HUES64 (cell line): Measurements from ENCODE around the gene OSBPL2.

ENCODE experiments used
- H3K27ac ChIP-seq: 2 replicates; pipeline ENCODE4 v1.7.0; 2013; ENCODE audit warnings: low read depth, low read length, inconsistent platforms
- H3K27me3 ChIP-seq: 2 replicates; pipeline ENCODE4 v1.6.1; 2013; ENCODE audit warnings: mild to moderate bottlenecking, low read length; ENCODE audit not compliant: insufficient read depth
- H3K36me3 ChIP-seq: 2 replicates; pipeline ENCODE4 v1.6.1; 2013; ENCODE audit warnings: mild to moderate bottlenecking, low read length; ENCODE audit not compliant: insufficient read depth
- H3K4me1 ChIP-seq: 2 replicates; pipeline ENCODE4 v1.6.1; 2013; ENCODE audit warnings: mild to moderate bottlenecking, low read length, moderate library complexity; ENCODE audit not compliant: insufficient read depth
- H3K4me3 ChIP-seq: 2 replicates; pipeline ENCODE4 v1.5.1; 2013; ENCODE audit warnings: mild to moderate bottlenecking, low read length, moderate library complexity
- H3K9ac ChIP-seq: 2 replicates; pipeline ENCODE4 v1.6.1; 2013; ENCODE audit warnings: mild to moderate bottlenecking, low read depth, low read length
- H3K9me3 ChIP-seq: 2 replicates; pipeline ENCODE4 v1.6.1; 2013; ENCODE audit warnings: low read depth, low read length; ENCODE audit not compliant: insufficient read depth
- WGBS: fragments of 150-250, 120-280 bp; methylation state at CpG from one replicate; pipeline ENCODE4 v1.1.7; 2013; ENCODE audit warnings: missing lambda C conversion rate; 5-methylcytosine and 5-hydroxymethylcytosine counted together

The OSBPL2 gene

GRCh38 chr20:62277253-62277652 is 38.9 kb downstream of the OSBPL2 start:
- H3K4me1 ChIP-seq, result no peaks in the 10 kb centered on the region
- peaks cover 61% of the 10 kb centered on the region for H3K36me3 ChIP-seq
- H3K27ac ChIP-seq, result no peak overlapping the region
- no peaks in the 10 kb centered on the region for H3K9me3 ChIP-seq
- 87% methylated on average over 13 of the region's 13 CpGs for WGBS
- no peaks in the 10 kb centered on the region for H3K27me3 ChIP-seq
- no peak overlapping the region for H3K9ac ChIP-seq
- H3K4me3 ChIP-seq, result no peak overlapping the region

DNA sequence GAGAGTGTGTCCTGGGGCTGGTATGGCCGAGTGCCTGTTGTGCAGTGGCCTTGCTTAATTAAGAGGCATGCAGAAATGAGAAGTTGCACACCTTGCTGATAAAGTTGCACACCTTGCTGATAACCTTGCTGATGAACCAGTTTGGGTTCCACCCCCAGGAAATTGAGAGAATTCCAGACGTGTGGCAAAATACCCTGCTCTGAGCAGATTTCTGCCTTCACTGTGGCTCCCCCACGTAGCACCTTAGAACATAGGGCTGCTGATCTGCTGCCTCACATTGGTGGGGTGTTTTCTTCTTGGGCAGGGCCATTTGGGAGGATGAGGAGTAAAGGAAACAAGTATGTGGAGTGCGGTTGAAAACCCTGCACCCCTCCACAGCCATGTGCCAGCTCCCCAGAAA is 42.0 kb downstream of the OSBPL2 start:
- H3K9ac ChIP-seq, result no peak overlapping the region
- WGBS, result 88% methylated on average over 4 of the region's 4 CpGs
- no peak overlapping the region for H3K4me3 ChIP-seq
- no peaks in the 10 kb centered on the region for H3K4me1 ChIP-seq
- H3K36me3 ChIP-seq, result peaks cover 71% of the 10 kb centered on the region
- H3K9me3 ChIP-seq, result no peaks in the 10 kb centered on the region
- no peaks in the 10 kb centered on the region for H3K27me3 ChIP-seq
- H3K27ac ChIP-seq, result no peak overlapping the region

DNA sequence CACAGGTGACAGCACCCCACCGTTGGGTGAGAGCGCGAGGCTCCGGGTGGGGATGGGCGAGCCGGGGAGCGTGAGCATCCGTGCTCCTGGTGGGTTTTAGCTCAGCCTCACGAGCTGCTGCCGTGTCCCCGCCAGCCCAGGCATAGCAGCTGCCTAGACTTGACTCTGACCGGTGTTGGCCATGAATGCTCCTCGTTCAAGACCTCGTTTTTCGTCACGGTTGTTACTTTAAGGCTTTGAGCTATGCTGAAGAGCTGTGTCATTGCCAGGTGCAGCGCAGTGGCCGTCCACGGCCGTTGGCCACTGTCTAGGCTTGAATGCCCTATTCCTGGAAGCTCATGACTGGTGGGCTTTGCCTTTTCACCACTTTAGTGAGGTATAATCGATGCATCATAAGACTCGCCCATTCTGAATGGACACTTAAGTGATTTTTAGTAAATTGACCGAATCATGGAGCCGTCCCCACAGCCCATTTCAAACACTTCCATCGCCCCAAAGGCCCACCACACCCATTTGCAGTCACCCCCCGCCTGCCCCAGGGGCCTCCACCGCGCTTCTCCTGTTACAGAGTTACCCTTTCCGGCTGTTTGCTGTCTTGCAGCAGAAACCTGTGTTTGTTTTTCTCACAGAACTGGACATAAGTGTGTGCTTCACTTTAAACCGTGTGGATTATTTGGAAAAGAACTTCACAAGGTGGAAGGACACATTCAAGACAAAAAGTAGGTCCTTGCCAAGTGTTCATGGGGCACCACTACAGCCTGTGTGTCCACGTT is 43.0 kb downstream of the OSBPL2 start:
- no peak overlapping the region for H3K27ac ChIP-seq
- H3K4me3 ChIP-seq, result no peak overlapping the region
- H3K27me3 ChIP-seq, result no peaks in the 10 kb centered on the region
- H3K9me3 ChIP-seq, result no peaks in the 10 kb centered on the region
- H3K9ac ChIP-seq, result no peak overlapping the region
- peaks cover 76% of the 10 kb centered on the region for H3K36me3 ChIP-seq
- WGBS, result 96% methylated on average over 31 of the region's 31 CpGs
- H3K4me1 ChIP-seq, result no peaks in the 10 kb centered on the region

GRCh38 chr20:62282103-62282502 is 43.8 kb downstream of the OSBPL2 start:
- Histone ChIP-seq H3K4me1 (no peaks in the 10 kb centered on the region), H3K9ac (no peak overlapping the region), H3K36me3 (peaks cover 77% of the 10 kb centered on the region), H3K27me3 (no peaks in the 10 kb centered on the region), H3K9me3 (no peaks in the 10 kb centered on the region), H3K27ac (no peak overlapping the region), H3K4me3 (no peak overlapping the region)
- 94% methylated on average over 7 of the region's 7 CpGs for WGBS

DNA sequence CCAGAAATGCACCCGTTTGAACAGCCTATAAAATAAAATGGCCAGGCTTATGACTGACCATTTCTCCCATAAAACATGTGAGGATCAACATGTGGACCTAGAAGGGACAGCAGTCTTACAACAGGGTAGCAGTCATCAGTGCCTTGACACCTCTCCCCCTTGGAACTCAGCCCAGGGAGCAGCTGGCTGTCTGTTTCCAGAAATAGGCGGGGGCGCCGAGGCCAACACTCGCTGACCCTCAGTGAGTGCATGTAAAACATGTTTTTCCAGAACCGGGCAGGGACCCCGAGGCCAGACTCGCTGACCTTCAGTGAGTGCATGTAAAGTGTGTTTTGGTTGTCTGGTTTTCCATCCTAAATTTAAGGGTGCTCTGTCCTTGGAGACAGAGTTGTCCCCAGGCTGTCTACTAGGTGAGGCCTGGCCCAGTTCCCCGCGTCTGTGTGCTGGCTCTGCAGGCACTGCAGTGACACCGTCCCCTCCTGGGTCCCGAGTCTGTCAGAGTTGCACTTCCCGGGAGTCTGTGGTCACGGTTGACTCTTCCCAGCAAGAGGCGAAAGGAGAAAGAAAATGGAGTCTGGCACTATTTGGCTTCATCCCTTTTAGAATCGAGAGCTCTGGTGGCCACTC is 44.7 kb downstream of the OSBPL2 start:
- Histone ChIP-seq H3K4me1 (no peaks in the 10 kb centered on the region), H3K9me3 (no peaks in the 10 kb centered on the region), H3K27ac (no peak overlapping the region), H3K9ac (no peak overlapping the region), H3K36me3 (peaks cover 80% of the 10 kb centered on the region), H3K27me3 (no peaks in the 10 kb centered on the region), H3K4me3 (no peak overlapping the region)
- 90% methylated on average over 16 of the region's 16 CpGs for WGBS

- WGBS, result 95% methylated on average over 6 of the region's 6 CpGs
- H3K36me3 ChIP-seq, result peaks cover 71% of the 10 kb centered on the region
Observed at GRCh38 chr20:62284448-62284847, 46.1 kb downstream of the OSBPL2 start.

DNA sequence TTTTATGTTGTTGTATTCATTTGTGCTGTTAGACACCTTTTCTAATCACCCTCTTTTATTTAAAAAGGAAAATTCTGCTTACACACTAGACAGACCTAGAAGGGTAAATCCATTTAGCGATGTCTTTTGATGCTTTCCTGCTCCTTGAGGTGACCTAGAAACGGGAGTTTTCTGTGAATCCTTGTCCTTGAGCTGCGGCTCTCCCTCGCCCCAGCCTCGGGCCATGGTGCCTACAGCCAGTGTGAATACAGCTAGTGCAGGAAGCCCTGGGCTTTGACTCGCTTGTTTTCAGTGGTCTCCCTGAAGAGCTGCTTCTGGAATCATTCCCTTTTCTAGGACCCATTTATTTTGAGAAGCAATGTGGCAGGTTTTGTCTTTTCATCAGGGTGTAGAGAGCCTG is 46.8 kb downstream of the OSBPL2 start:
- Histone ChIP-seq H3K9ac (no peak overlapping the region), H3K27ac (no peak overlapping the region), H3K36me3 (peaks cover 66% of the 10 kb centered on the region), H3K9me3 (no peaks in the 10 kb centered on the region), H3K4me1 (no peaks in the 10 kb centered on the region), H3K27me3 (no peaks in the 10 kb centered on the region), H3K4me3 (no peak overlapping the region)
- 95% methylated on average over 6 of the region's 6 CpGs for WGBS

More at GRCh38 chr20:62284448-62284847, 46.1 kb downstream of the OSBPL2 start:
- H3K27ac ChIP-seq, result no peak overlapping the region
- no peaks in the 10 kb centered on the region for H3K9me3 ChIP-seq
- no peaks in the 10 kb centered on the region for H3K4me1 ChIP-seq
- H3K9ac ChIP-seq, result no peak overlapping the region
- no peak overlapping the region for H3K4me3 ChIP-seq
- no peaks in the 10 kb centered on the region for H3K27me3 ChIP-seq

- no peak overlapping the region for H3K4me3 ChIP-seq
- WGBS, result 89% methylated on average over 23 of the region's 23 CpGs
- no peaks in the 10 kb centered on the region for H3K9me3 ChIP-seq
- H3K4me1 ChIP-seq, result no peaks in the 10 kb centered on the region
- no peaks in the 10 kb centered on the region for H3K27me3 ChIP-seq
- H3K9ac ChIP-seq, result no peak overlapping the region
- no peak overlapping the region for H3K27ac ChIP-seq
- peaks cover 61% of the 10 kb centered on the region for H3K36me3 ChIP-seq
Observed at GRCh38 chr20:62285722-62286121, 47.4 kb downstream of the OSBPL2 start.

GRCh38 chr20:62286493-62287064 is 48.3 kb downstream of the OSBPL2 start:
- no peak overlapping the region for H3K27ac ChIP-seq
- no peaks in the 10 kb centered on the region for H3K4me1 ChIP-seq
- H3K9ac ChIP-seq, result no peak overlapping the region
- 97% methylated on average over 25 of the region's 25 CpGs for WGBS
- H3K36me3 ChIP-seq, result peaks cover 56% of the 10 kb centered on the region
- H3K4me3 ChIP-seq, result no peak overlapping the region
- no peaks in the 10 kb centered on the region for H3K9me3 ChIP-seq
- no peaks in the 10 kb centered on the region for H3K27me3 ChIP-seq

GRCh38 chr20:62287129-62287528 is 48.8 kb downstream of the OSBPL2 start:
- Histone ChIP-seq H3K27ac (no peak overlapping the region), H3K36me3 (peaks cover 55% of the 10 kb centered on the region), H3K9me3 (no peaks in the 10 kb centered on the region), H3K4me1 (no peaks in the 10 kb centered on the region), H3K9ac (no peak overlapping the region), H3K27me3 (no peaks in the 10 kb centered on the region), H3K4me3 (no peak overlapping the region)
- WGBS, result 88% methylated on average over 5 of the region's 6 CpGs

DNA sequence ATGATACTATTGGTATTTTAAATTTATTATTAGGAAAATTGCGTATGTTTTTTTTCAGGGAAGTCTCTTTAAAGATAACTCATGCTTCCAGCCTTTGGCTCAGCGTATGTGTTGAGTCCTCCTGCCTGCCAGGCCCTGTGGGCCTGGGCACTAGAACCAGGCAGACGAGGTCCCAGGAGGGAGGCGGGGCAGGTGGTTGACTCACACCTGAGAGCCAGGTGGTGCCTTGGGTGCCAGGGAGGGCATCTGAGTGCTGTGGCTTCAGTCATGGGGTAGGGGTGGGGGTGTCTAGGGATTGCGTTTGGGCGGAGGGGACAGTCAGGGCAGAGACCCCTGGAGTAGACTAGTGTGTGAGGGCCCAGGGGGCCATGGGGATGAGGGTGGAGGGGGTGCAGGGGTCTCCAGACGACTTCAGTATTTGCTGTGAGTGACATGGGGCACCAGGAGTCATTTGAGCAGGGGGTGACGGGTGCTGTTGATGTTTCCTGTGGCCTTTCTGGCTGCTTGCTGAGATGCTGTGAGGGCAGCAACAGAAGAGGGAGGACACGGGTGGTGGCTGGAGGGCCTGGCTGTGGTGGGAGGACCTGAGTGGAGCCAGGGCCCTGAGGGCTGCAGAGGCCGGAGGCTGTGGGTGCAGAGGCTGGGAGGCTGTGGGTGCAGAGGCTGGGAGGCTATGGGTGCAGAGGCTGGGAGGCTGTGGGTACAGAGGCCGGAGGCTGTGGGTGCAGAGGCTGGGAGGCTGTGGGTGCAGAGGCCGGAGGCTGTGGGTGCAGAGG is 49.6 kb downstream of the OSBPL2 start:
- Histone ChIP-seq H3K9ac (no peak overlapping the region), H3K9me3 (no peaks in the 10 kb centered on the region), H3K36me3 (peaks cover 53% of the 10 kb centered on the region), H3K27me3 (no peaks in the 10 kb centered on the region), H3K4me3 (no peak overlapping the region), H3K4me1 (no peaks in the 10 kb centered on the region), H3K27ac (no peak overlapping the region)
- WGBS, result 95% methylated on average over 12 of the region's 12 CpGs
